Caco-2 (cell line): ENCODE results near the gene ANGPTL2. TPM values are rescaled to one million over a fixed set of nuclear protein-coding genes. Genes with fewer than 3 reads are reported as not detected.

Source experiments
- BruUV-seq: library from RNA; stranded (reverse); fragments of 400-500 nt; replicated peaks from 2 replicates; lab custom pipeline; 2021; lab: Mats Ljungman, UMichigan
- CTCF ChIA-PET: fragments of 300-600 bp; sonication (Branson Sonifier 250); formaldehyde crosslinking; loops from one replicate; lab custom pipeline; 2022; ENCODE audit warnings: antibody characterized with exemption; lab: Charles Lee
- POLR2A ChIA-PET: fragments of 300-600 bp; sonication (Branson Sonifier 250); formaldehyde crosslinking; loops from one replicate; lab custom pipeline; 2022; ENCODE audit warnings: antibody characterized with exemption; lab: Charles Lee
- DNase-seq, 2 experiments: peaks; one replicate each; pipeline versions ENCODE4 v3.0.0 to v3.0.0-alpha.2; 2020 to 2022
- H3K27me3 ChIP-seq: replicated peaks from 2 replicates; pipeline ENCODE4 v1.6.0; 2011; ENCODE audit warnings: low read length; ENCODE audit not compliant: control insufficient read depth, insufficient read depth
- H3K36me3 ChIP-seq: 2 replicates; pipeline ENCODE4 v1.5.1; 2011; ENCODE audit warnings: low read length; ENCODE audit not compliant: control insufficient read depth, insufficient read depth
- H3K4me1 ChIP-seq: fragments of 250-450 bp; sonication (Bioruptor Pico); 2 replicates; pipeline ENCODE4 v1.5.1; 2020; ENCODE audit warnings: mild to moderate bottlenecking
- H3K4me3 ChIP-seq: 2 replicates; pipeline ENCODE4 v1.5.1; 2011; ENCODE audit warnings: low read depth, mild to moderate bottlenecking, control low read depth, low read length
- H3K9me3 ChIP-seq: fragments of 250-450 bp; sonication (Bioruptor Pico); 2 replicates; pipeline ENCODE4 v1.5.1; 2020; ENCODE audit warnings: mild to moderate bottlenecking, moderate library complexity
- H3K27ac Mint-ChIP-seq: one replicate; pipeline ENCODE4 v1.8.0; 2022; ENCODE audit warnings: mixed read lengths; ENCODE audit not compliant: unreplicated experiment
- H3K27me3 Mint-ChIP-seq: one replicate; pipeline ENCODE4 v1.8.0; 2022; ENCODE audit warnings: mixed read lengths; ENCODE audit not compliant: insufficient read depth, unreplicated experiment
- H3K36me3 Mint-ChIP-seq: one replicate; pipeline ENCODE4 v1.8.0; 2022; ENCODE audit warnings: mild to moderate bottlenecking, mixed read lengths; ENCODE audit not compliant: insufficient read depth, unreplicated experiment
- H3K4me1 Mint-ChIP-seq: one replicate; pipeline ENCODE4 v1.8.0; 2022; ENCODE audit warnings: low read depth, mixed read lengths; ENCODE audit not compliant: unreplicated experiment
- H3K4me3 Mint-ChIP-seq: one replicate; pipeline ENCODE4 v1.8.0; 2022; ENCODE audit warnings: mild to moderate bottlenecking, moderate library complexity, mixed read lengths; ENCODE audit not compliant: unreplicated experiment
- H3K9me3 Mint-ChIP-seq: one replicate; pipeline ENCODE4 v1.8.0; 2022; ENCODE audit warnings: mixed read lengths; ENCODE audit not compliant: unreplicated experiment
- CTCF ChIP-seq, 2 experiments: fragments of 200-600 bp in 1 of 2; IDR thresholded peaks; 1 replicate in 1 of 2; 2 replicates in 1 of 2; pipeline versions ENCODE4 v1.5.1 to v1.8.0; 2011 to 2022; ENCODE audit warnings: antibody characterized with exemption in 1 of 2, control low read depth in 1 of 2, inconsistent platforms in 1 of 2, low read depth in 1 of 2, low read length in 1 of 2, mild to moderate bottlenecking in 1 of 2, moderate library complexity in 1 of 2; ENCODE audit not compliant: insufficient read depth in 1 of 2, severe bottlenecking in 1 of 2, unreplicated experiment in 1 of 2
- intact Hi-C: fragments of 100-400 bp; cut with micrococcal nuclease; formaldehyde crosslinking; loops from one replicate; pipeline ENCODE4 v1.10.0; 2022; ENCODE audit not compliant: unreplicated experiment
- total RNA-seq: library from RNA; stranded (reverse); gene quantifications from 2 replicates; pipeline ENCODE4 v1.2.3, GENCODE V29; 2022

Gene ANGPTL2
- total RNA-seq, 1 experiment from 2014 or later, result not detected

GRCh38 chr9:127058011-127058644 lies 64.3 kb downstream of the ANGPTL2 start:
- Mint-ChIP-seq H3K4me3 (no peak overlapping the region), H3K36me3 (peaks cover 7% of the 10 kb centered on the region), H3K27ac (peak overlapping the region; percentile 17), H3K9me3 (no peaks in the 10 kb centered on the region), H3K27me3 (no peaks in the 10 kb centered on the region), H3K4me1 (peaks cover 14% of the 10 kb centered on the region)
- peaks cover 19% of the 10 kb centered on the region for H3K4me1 ChIP-seq
- no peaks in the 10 kb centered on the region for H3K9me3 ChIP-seq
- H3K27me3 ChIP-seq, result no peaks in the 10 kb centered on the region
- BruUV-seq, result no TSS peak
- ChIA-PET POLR2A (no interaction called here), CTCF (no interaction called here)
- no peak overlapping the region for H3K4me3 ChIP-seq
- no peaks in the 10 kb centered on the region for H3K36me3 ChIP-seq
- DNase-seq, result no peak
- no peak for TF ChIP-seq CTCF (IDR thresholded peaks at IDR 0.05; ENCODE audit: insufficient read depth in 1 of 2, low read depth in 1 of 2, low read length in 1 of 2, severe bottlenecking in 1 of 2, unreplicated experiment in 1 of 2)
- intact Hi-C loops, result no loop called here

GRCh38 chr9:127056446-127056845 lies 66.0 kb downstream of the ANGPTL2 start:
- Mint-ChIP-seq H3K27me3 (no peaks in the 10 kb centered on the region), H3K36me3 (peaks cover 7% of the 10 kb centered on the region), H3K27ac (peak overlapping the region; percentile 31), H3K4me1 (peaks cover 14% of the 10 kb centered on the region), H3K4me3 (no peak overlapping the region), H3K9me3 (no peaks in the 10 kb centered on the region)
- no peak overlapping the region for H3K4me3 ChIP-seq
- no peak for TF ChIP-seq CTCF (IDR thresholded peaks at IDR 0.05; ENCODE audit: insufficient read depth in 1 of 2, low read depth in 1 of 2, low read length in 1 of 2, severe bottlenecking in 1 of 2, unreplicated experiment in 1 of 2)
- CTCF ChIA-PET, result no interaction called here
- BruUV-seq, result no TSS peak
- no peaks in the 10 kb centered on the region for H3K27me3 ChIP-seq
- H3K36me3 ChIP-seq, result no peaks in the 10 kb centered on the region; the same call in 1 of the 2 replicates
- intact Hi-C loops, result no loop called here
- no peaks in the 10 kb centered on the region for H3K9me3 ChIP-seq
- POLR2A ChIA-PET, result no interaction called here
- peaks cover 12% of the 10 kb centered on the region for H3K4me1 ChIP-seq
- no peak for DNase-seq

- H3K4me3 Mint-ChIP-seq, result no peak overlapping the region
Measured at GRCh38 chr9:127055745-127056402, 66.6 kb downstream of the ANGPTL2 start.

More at GRCh38 chr9:127055745-127056402, 66.6 kb downstream of the ANGPTL2 start:
- Histone ChIP-seq H3K4me1 (peaks cover 12% of the 10 kb centered on the region), H3K27me3 (no peaks in the 10 kb centered on the region), H3K4me3 (no peak overlapping the region), H3K9me3 (no peaks in the 10 kb centered on the region), H3K36me3 (no peaks in the 10 kb centered on the region; the same call in 1 of the 2 replicates)
- no TSS peak for BruUV-seq
- ChIA-PET CTCF (no interaction called here), POLR2A (no interaction called here)
- Mint-ChIP-seq H3K27me3 (no peaks in the 10 kb centered on the region), H3K27ac (no peak overlapping the region), H3K36me3 (peaks cover 7% of the 10 kb centered on the region), H3K9me3 (no peaks in the 10 kb centered on the region), H3K4me1 (peaks cover 14% of the 10 kb centered on the region)
- intact Hi-C loops, result no loop called here
- TF ChIP-seq CTCF (IDR thresholded peaks at IDR 0.05; ENCODE audit: insufficient read depth in 1 of 2, low read depth in 1 of 2, low read length in 1 of 2, severe bottlenecking in 1 of 2, unreplicated experiment in 1 of 2), result no peak
- no peak for DNase-seq
